HFF-Myc (cell line): Measurements from ENCODE around the gene RAPGEF5.

ENCODE experiments used
- DNase-seq: peaks from one replicate; pipeline ENCODE4 v3.0.0-alpha.2; 2011; ENCODE audit warnings: low read depth; ENCODE audit errors: extremely low read depth
- H3K4me3 ChIP-seq: replicated peaks from 2 replicates; pipeline ENCODE4 v1.5.1; 2011; ENCODE audit warnings: low read depth, mild to moderate bottlenecking, control low read depth, low read length
- TF ChIP-seq, protein P1 (sequence below): IDR thresholded peaks from 2 replicates; pipeline ENCODE4 v1.5.1; 2012; ENCODE audit warnings: mild to moderate bottlenecking, low read depth, low read length, control low read depth; ENCODE audit errors: missing control alignments

The RAPGEF5 gene

DNA sequence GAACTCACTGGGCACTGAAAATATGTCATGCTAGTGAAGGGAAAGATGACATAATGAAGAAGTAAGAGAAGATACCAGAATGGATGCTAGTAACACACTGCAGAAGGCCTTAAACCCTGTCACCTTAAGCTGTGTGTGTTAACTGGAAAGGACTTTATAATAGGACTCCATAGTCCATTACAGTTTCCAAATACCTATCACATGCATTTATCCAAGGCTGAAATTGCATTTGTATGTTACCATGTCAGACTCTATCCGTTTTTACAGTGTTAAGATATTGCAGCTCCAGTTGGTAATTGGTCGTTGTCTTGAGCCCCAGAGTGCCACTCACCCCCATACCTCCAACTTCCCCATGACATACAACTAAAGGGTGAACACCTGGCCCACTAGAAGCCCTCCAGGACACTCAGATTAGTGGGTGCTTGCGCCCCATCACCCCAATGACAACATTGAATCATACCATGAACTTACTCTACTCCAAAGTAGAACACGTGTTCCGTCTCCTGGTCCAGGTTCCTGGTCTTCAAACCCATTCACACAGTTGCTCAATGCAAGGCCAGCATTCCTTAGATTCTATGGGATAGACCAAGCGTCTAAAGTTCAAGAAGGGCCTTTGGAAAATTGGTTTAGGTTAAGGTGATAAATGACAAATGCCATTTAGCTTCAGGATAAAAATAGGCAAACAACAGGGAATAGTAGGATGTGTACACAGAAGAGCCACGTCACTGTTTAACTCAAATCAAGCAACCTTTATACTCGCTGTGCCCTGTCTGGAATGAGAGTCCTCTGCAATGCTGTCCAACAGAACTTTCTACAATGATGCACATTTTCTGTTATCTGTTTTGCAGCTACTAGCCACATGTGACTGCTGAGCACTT lies 2.1 kb upstream of the RAPGEF5 start:
- DNase-seq, result no peak
- TF ChIP-seq, protein P1, sequence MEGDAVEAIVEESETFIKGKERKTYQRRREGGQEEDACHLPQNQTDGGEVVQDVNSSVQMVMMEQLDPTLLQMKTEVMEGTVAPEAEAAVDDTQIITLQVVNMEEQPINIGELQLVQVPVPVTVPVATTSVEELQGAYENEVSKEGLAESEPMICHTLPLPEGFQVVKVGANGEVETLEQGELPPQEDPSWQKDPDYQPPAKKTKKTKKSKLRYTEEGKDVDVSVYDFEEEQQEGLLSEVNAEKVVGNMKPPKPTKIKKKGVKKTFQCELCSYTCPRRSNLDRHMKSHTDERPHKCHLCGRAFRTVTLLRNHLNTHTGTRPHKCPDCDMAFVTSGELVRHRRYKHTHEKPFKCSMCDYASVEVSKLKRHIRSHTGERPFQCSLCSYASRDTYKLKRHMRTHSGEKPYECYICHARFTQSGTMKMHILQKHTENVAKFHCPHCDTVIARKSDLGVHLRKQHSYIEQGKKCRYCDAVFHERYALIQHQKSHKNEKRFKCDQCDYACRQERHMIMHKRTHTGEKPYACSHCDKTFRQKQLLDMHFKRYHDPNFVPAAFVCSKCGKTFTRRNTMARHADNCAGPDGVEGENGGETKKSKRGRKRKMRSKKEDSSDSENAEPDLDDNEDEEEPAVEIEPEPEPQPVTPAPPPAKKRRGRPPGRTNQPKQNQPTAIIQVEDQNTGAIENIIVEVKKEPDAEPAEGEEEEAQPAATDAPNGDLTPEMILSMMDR, result no peak
- H3K4me3 ChIP-seq, result no peak overlapping the region

GRCh38 chr7:22357311-22358175 lies 589 bp upstream of the RAPGEF5 start:
- DNase-seq, result no peak
- H3K4me3 ChIP-seq, result no peak overlapping the region
- TF ChIP-seq, protein P1, result no peak

GRCh38 chr7:22356010-22356691 lies 803 bp downstream of the RAPGEF5 start:
- TF ChIP-seq, protein P1, result no peak
- H3K4me3 ChIP-seq, result no peak overlapping the region
- no peak for DNase-seq

GRCh38 chr7:22355620-22356009 lies 1.3 kb downstream of the RAPGEF5 start:
- no peak overlapping the region for H3K4me3 ChIP-seq
- DNase-seq, result no peak
- TF ChIP-seq, protein P1, result no peak

- no peak for DNase-seq
- TF ChIP-seq, protein P1, result no peak
- no peak overlapping the region for H3K4me3 ChIP-seq
Observed at GRCh38 chr7:22354462-22354861, 2.5 kb downstream of the RAPGEF5 start.

DNA sequence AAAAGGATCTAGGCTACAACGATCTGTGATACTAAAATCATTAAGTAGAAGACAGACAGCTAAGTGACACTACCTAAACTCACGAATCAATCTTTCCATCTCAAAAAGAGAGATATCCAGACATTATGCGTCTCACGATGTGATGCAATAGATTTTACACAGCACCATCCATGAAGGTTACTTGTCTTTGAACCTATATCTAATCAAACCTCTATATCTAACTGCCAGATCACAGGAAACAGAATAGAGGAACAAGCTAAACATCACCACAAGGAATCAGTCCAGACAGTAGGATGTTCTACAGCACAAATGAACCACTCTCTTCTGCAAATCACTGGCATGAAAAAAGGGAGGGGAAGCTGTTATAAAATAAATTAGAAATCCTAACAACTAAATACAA lies 4.1 kb downstream of the RAPGEF5 start:
- no peak for DNase-seq
- H3K4me3 ChIP-seq, result no peak overlapping the region
- TF ChIP-seq, protein P1, result no peak
